HepG2 (cell line): ENCODE data around the gene DYNC1LI1. TPM values are rescaled to one million over a fixed set of nuclear protein-coding genes. Genes with fewer than 3 reads are reported as not detected.

Experiments used
- BATF2 ChIP-seq: sonication (generic); formaldehyde crosslinking; IDR thresholded peaks from 2 replicates; pipeline ENCODE4 v1.8.0; 2022; ENCODE audit warnings: mild to moderate bottlenecking, missing genetic modification reagents, moderate library complexity
- DNMT3B ChIP-seq: conservative IDR thresholded peaks from 2 replicates; pipeline ENCODE4 v1.6.1; 2016; ENCODE audit warnings: missing biosample characterization, control low read depth
- HOXA7 ChIP-seq: sonication (generic); formaldehyde crosslinking; IDR thresholded peaks from 2 replicates; pipeline ENCODE4 v1.8.1; 2022; ENCODE audit warnings: mild to moderate bottlenecking, missing genetic modification reagents, moderate library complexity
- JARID2 ChIP-seq: sonication (generic); formaldehyde crosslinking; IDR thresholded peaks from 2 replicates; pipeline ENCODE4 v1.8.1; 2023; ENCODE audit warnings: missing genetic modification reagents, inconsistent platforms; ENCODE audit not compliant: insufficient replicate concordance
- PAXIP1 ChIP-seq: sonication (generic); formaldehyde crosslinking; conservative IDR thresholded peaks from 2 replicates; pipeline ENCODE4 v1.4.0; 2020; ENCODE audit warnings: mild to moderate bottlenecking, missing genetic modification reagents, moderate library complexity
- SRSF1 ChIP-seq: fragments of 200-400 bp; formaldehyde crosslinking; optimal IDR thresholded peaks from 2 replicates; pipeline ENCODE3; 2017; ENCODE audit warnings: mild to moderate bottlenecking, low read depth, low read length, moderate library complexity
- UBTF ChIP-seq: sonication (generic); formaldehyde crosslinking; IDR thresholded peaks from 2 replicates; pipeline ENCODE4 v1.4.0; 2020; ENCODE audit warnings: mild to moderate bottlenecking, missing genetic modification reagents
- ZBTB10 ChIP-seq: sonication (generic); formaldehyde crosslinking; IDR thresholded peaks from 2 replicates; pipeline ENCODE4 v1.4.0; 2020; ENCODE audit warnings: missing genetic modification reagents, borderline replicate concordance
- ZNF546 ChIP-seq: sonication (generic); formaldehyde crosslinking; conservative IDR thresholded peaks from 2 replicates; pipeline ENCODE4 v1.8.1; 2023; ENCODE audit warnings: mild to moderate bottlenecking, missing genetic modification reagents
- ZNF609 ChIP-seq: sonication (generic); formaldehyde crosslinking; IDR thresholded peaks from 2 replicates; pipeline ENCODE4 v1.4.0; 2020; ENCODE audit warnings: mild to moderate bottlenecking, missing genetic modification reagents, borderline replicate concordance
- ZNF652 ChIP-seq: IDR thresholded peaks from 2 replicates; pipeline ENCODE4 v1.6.1; 2016; ENCODE audit warnings: low read depth, borderline replicate concordance
- polyA plus RNA-seq, 8 experiments: library from polyadenylated mRNA; depleted of rRNA in 3 of 8; stranded (reverse) in 7 of 8; unstranded in 1 of 8; fragments of >200 nt; fragmentation: Illumina TruSeq in 4 of 8; extraction: Trizol in 4 of 8; gene quantifications; 2 replicates each; pipeline versions ENCODE4 v1.2.1 to v1.2.3, GENCODE V29; 2011 to 2016; ENCODE audit warnings: low read depth in 4 of 8, missing spikeins in 1 of 8, mixed read lengths in 1 of 8; ENCODE audit not compliant: insufficient read depth in 1 of 8
- total RNA-seq, 5 experiments: library from RNA; depleted of rRNA; stranded (reverse); fragments of >200 nt; fragmentation: Illumina TruSeq; extraction: Trizol; gene quantifications; 2 replicates each; pipeline ENCODE4 v1.2.3, GENCODE V29; 2016; ENCODE audit warnings: low read depth in 1 of 5

DYNC1LI1 gene
- total and polyA plus RNA-seq, 2 of the 13 experiments (the other 11 are each of a cell fraction or from before 2014, with no cell fraction given) = 13.4 to 37.1 TPM

- TF ChIP-seq ZNF609 (no peak), JARID2 (CRISPR knock-in tag) (no peak), UBTF (peak; percentile 86), HOXA7 (CRISPR knock-in tag) (no peak), DNMT3B (CRISPR knock-in tag) (no peak), ZBTB10 (no peak), PAXIP1 (CRISPR knock-in tag) (no peak), SRSF1 (peak; percentile 70), ZNF546 (no peak), ZNF652 (CRISPR knock-in tag) (no peak), BATF2 (CRISPR knock-in tag) (0 out of 2 replicates have a peak, but pooled peaks have one; percentile 23)
Observed at GRCh38 chr3:32502118-32502945, 68.3 kb downstream of the DYNC1LI1 start, which contains the start of gene CMTM6 (continued).
